Endothelial cell of umbilical vein (primary cell): Measurements from ENCODE around the gene CALD1. TPM values are rescaled to one million over a fixed set of nuclear protein-coding genes. Genes with fewer than 3 reads are reported as not detected.
A peak's percentile ranks its signal among the peaks of the same experiment; 100 is the strongest.

Source experiments
- BruUV-seq: library from RNA; stranded (reverse); fragments of 400-500 nt; replicated peaks from 2 replicates; lab custom pipeline; 2021; lab: Mats Ljungman, UMichigan
- CTCF ChIA-PET: fragments of 300-600, 350-600 bp; sonication (Branson Sonifier 250); formaldehyde crosslinking; loops from one replicate; lab custom pipeline; 2021; ENCODE audit warnings: antibody characterized with exemption, inconsistent platforms; lab: Charles Lee
- POLR2A ChIA-PET: fragments of 300-600, 350-600 bp; sonication (Branson Sonifier 250); formaldehyde crosslinking; loops from one replicate; lab custom pipeline; 2021; ENCODE audit warnings: antibody characterized with exemption, inconsistent platforms; lab: Charles Lee
- DNase-seq: peaks from one replicate; pipeline ENCODE4 v3.0.0-alpha.2; 2011; ENCODE audit warnings: low read depth, low spot score
- FAIRE-seq: peaks from 2 replicates; lab custom pipeline; 2011; peaks lifted over from hg19 to GRCh38; lab: Jason Lieb, UNC
- H2AFZ ChIP-seq: 2 replicates; pipeline ENCODE4 v1.6.0; 2012; ENCODE audit warnings: low read depth, low read length, control low read depth, inconsistent platforms
- H3K27ac ChIP-seq: 2 replicates; pipeline ENCODE4 v1.5.1; 2011; ENCODE audit warnings: low read depth, mild to moderate bottlenecking, control low read depth, low read length, moderate library complexity; ENCODE audit not compliant: insufficient read depth
- H3K27me3 ChIP-seq, 2 experiments: 2 replicates each; pipeline versions ENCODE4 v1.6.0 to v1.6.1; 2011; ENCODE audit warnings: low read length in 2 of 2, mixed read lengths in 1 of 2; ENCODE audit not compliant: control insufficient read depth in 2 of 2, insufficient read depth in 2 of 2
- H3K36me3 ChIP-seq, 2 experiments: 2 replicates in 1 of 2; 3 replicates in 1 of 2; pipeline ENCODE4 v1.5.1; 2011; ENCODE audit warnings: low read length in 2 of 2, mild to moderate bottlenecking in 1 of 2, moderate library complexity in 1 of 2; ENCODE audit not compliant: control insufficient read depth in 2 of 2, insufficient read depth in 2 of 2; ENCODE audit errors: extremely low read depth in 1 of 2
- H3K4me1 ChIP-seq: 3 replicates; pipeline ENCODE4 v1.5.1; 2011; ENCODE audit warnings: mild to moderate bottlenecking, low read length; ENCODE audit not compliant: control insufficient read depth, insufficient read depth; ENCODE audit errors: extremely low read depth
- H3K4me2 ChIP-seq: 2 replicates; pipeline ENCODE4 v1.6.1; 2011; ENCODE audit warnings: low read length, control low read depth, mixed read lengths; ENCODE audit not compliant: insufficient read depth
- H3K4me3 ChIP-seq, 3 experiments: fragments of 200-600 bp in 1 of 3; sonication (generic), shearing (Covaris generic) in 1 of 3; replicated peaks in 1 of 3; 2 replicates each; pipeline ENCODE4 v1.5.1; 2011 to 2016; ENCODE audit warnings: control low read depth in 3 of 3, low read length in 3 of 3, mild to moderate bottlenecking in 2 of 3, inconsistent platforms in 1 of 3, low read depth in 1 of 3, moderate library complexity in 1 of 3; ENCODE audit not compliant: insufficient read depth in 1 of 3
- H3K79me2 ChIP-seq: 2 replicates; pipeline ENCODE4 v1.6.0; 2012; ENCODE audit warnings: low read length, inconsistent platforms; ENCODE audit not compliant: control insufficient read depth, insufficient read depth
- H3K9ac ChIP-seq: replicated peaks from 2 replicates; pipeline ENCODE3; 2011; ENCODE audit warnings: low read length, control low read depth; ENCODE audit not compliant: insufficient read depth; ENCODE audit errors: extremely low read depth
- H3K9me1 ChIP-seq: replicated peaks from 3 replicates; pipeline ENCODE4 v1.6.0; 2011; ENCODE audit warnings: mild to moderate bottlenecking, low read length; ENCODE audit not compliant: control insufficient read depth, insufficient read depth; ENCODE audit errors: extremely low read depth
- H3K9me3 ChIP-seq: replicated peaks from 2 replicates; pipeline ENCODE4 v1.5.1; 2012; ENCODE audit warnings: low read length, inconsistent platforms; ENCODE audit not compliant: control insufficient read depth, insufficient read depth
- H4K20me1 ChIP-seq: replicated peaks from 2 replicates; pipeline ENCODE3; 2011; ENCODE audit warnings: mild to moderate bottlenecking, low read length; ENCODE audit not compliant: control insufficient read depth, insufficient read depth; ENCODE audit errors: extremely low read depth
- CTCF ChIP-seq, 2 donors: IDR thresholded peaks; 1 replicate in 1 of 2; 2 replicates in 1 of 2; pipeline ENCODE4 v1.5.1; 2011; ENCODE audit warnings: low read length in 2 of 2, mild to moderate bottlenecking in 2 of 2, moderate library complexity in 2 of 2, control low read depth in 1 of 2, inconsistent platforms in 1 of 2, low read depth in 1 of 2; ENCODE audit not compliant: insufficient read depth in 1 of 2; ENCODE audit errors: extremely low read depth in 1 of 2
- EZH2 ChIP-seq: IDR thresholded peaks from 2 replicates; pipeline ENCODE4 v1.6.1; 2012; ENCODE audit warnings: borderline replicate concordance, low read depth, mild to moderate bottlenecking, moderate library complexity, low read length, inconsistent platforms; ENCODE audit not compliant: severe bottlenecking
- FOS ChIP-seq: IDR thresholded peaks from 2 replicates; pipeline ENCODE4 v1.6.1; 2011; ENCODE audit warnings: mild to moderate bottlenecking, low read length, moderate library complexity, borderline replicate concordance; ENCODE audit not compliant: insufficient read depth
- GATA2 ChIP-seq: IDR thresholded peaks from 2 replicates; pipeline ENCODE4 v1.7.0; 2011; ENCODE audit warnings: low read depth, mild to moderate bottlenecking, moderate library complexity, mixed read lengths, low read length; ENCODE audit not compliant: insufficient read length, insufficient read depth
- JUN ChIP-seq: IDR thresholded peaks from 2 replicates; pipeline ENCODE4 v1.6.1; 2011; ENCODE audit warnings: borderline replicate concordance, low read depth; ENCODE audit not compliant: insufficient read length, insufficient read depth
- MYC ChIP-seq: IDR thresholded peaks from one replicate; pipeline ENCODE4 v1.6.1; 2011; ENCODE audit warnings: mild to moderate bottlenecking, low read depth, low read length
- POLR2A ChIP-seq: IDR thresholded peaks from 2 replicates; pipeline ENCODE4 v1.6.1; 2012; ENCODE audit warnings: low read depth, mild to moderate bottlenecking, control low read depth, low read length
- POLR2AphosphoS5 ChIP-seq: IDR thresholded peaks from 2 replicates; pipeline ENCODE4 v1.6.1; 2012; ENCODE audit warnings: low read depth, mild to moderate bottlenecking, control low read depth, low read length, moderate library complexity; ENCODE audit not compliant: insufficient read depth
- dilution Hi-C: fragments of 300-500 bp; cut with MboI; formaldehyde crosslinking; loops from one replicate; pipeline ENCODE4 v1.15.0; 2019; ENCODE audit warnings: low sequenced_read_pairs; ENCODE audit not compliant: extremely low pct_ligation_motif_present
- intact Hi-C: fragments of 100-400 bp; cut with micrococcal nuclease; formaldehyde crosslinking; loops from one replicate; pipeline ENCODE4 v1.10.0; 2022
- polyA plus RNA-seq, 4 experiments: library from polyadenylated mRNA; depleted of rRNA in 3 of 4; stranded (reverse) in 3 of 4; unstranded in 1 of 4; fragments of >200 nt; gene quantifications; 2 replicates each; pipeline versions ENCODE4 v1.2.1 to v1.2.3, GENCODE V29; 2011 to 2012; ENCODE audit warnings: missing spikeins in 1 of 4
- total RNA-seq: library from RNA; stranded (reverse); gene quantifications from 2 replicates; pipeline ENCODE4 v1.2.3, GENCODE V29; 2021
- TF ChIP-seq, protein P1 (sequence below): IDR thresholded peaks from 2 replicates; pipeline ENCODE4 v1.6.1; 2011; ENCODE audit not compliant: insufficient read depth, insufficient read length

Gene CALD1
- total and polyA plus RNA-seq, 2 donors (not counting 3 experiments of a cell fraction or from before 2014, with no cell fraction given) = 136 to 307 TPM

DNA sequence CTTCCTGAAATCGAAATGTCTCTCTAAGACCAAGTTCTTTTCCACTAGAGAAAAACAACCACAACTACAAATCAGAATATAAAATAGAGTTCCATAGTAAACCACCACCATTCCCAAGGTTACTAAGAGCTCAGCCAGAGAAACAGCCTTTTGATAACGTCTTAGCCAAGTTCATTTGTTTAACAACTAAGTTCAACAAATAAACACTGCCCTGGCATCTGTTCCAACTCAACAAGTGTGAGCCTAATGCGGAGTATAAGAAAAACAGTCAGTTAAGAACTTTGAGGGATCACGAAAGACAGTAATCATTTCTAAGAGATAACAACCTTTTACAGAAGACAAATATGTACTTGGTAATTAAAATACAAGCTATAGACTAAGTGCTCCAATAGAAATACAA lies 77.3 kb downstream of the CALD1 start:
- CTCF ChIA-PET = interaction anchor here (1.2 to 1.8 kb wide), 4 partner anchors 8 to 33 kb away, joined by 3 to 9 read pairs (median 5); no protein-coding TSS in a partner anchor
- TF ChIP-seq GATA2 (no peak), JUN (no peak), EZH2 (no peak), POLR2A (no peak), CTCF (IDR thresholded peaks at IDR 0.05; ENCODE audit: extremely low read depth in 1 of 2, insufficient read depth in 1 of 2, low read depth in 1 of 2, low read length in 2 of 2) (no peak)
- no peaks in the 10 kb centered on the region for H3K27me3 ChIP-seq
- no peak overlapping the region for H3K4me2 ChIP-seq
- BruUV-seq = no TSS peak
- no peaks in the 10 kb centered on the region for H4K20me1 ChIP-seq
- H3K36me3 ChIP-seq = peaks cover 2 to 3% of the 10 kb centered on the region in 2 experiments
- POLR2A ChIA-PET = no interaction called here
- no peaks in the 10 kb centered on the region for H3K9me1 ChIP-seq
- H3K4me1 ChIP-seq = peaks cover 25% of the 10 kb centered on the region
- no peak for FAIRE-seq
- intact Hi-C loops = no loop called here
- H3K9me3 ChIP-seq = no peaks in the 10 kb centered on the region
- H3K9ac ChIP-seq = no peak overlapping the region
- peak; percentile 50 for DNase-seq
- peaks cover 76% of the 10 kb centered on the region for H3K79me2 ChIP-seq
- no peak overlapping the region for H2AFZ ChIP-seq
- dilution Hi-C loops = no loop called here
- no peak overlapping the region for H3K27ac ChIP-seq
- no peak overlapping the region for H3K4me3 ChIP-seq

GRCh38 chr7:134857958-134858357 lies 78.5 kb downstream of the CALD1 start:
- CTCF ChIA-PET = interaction anchor here (0.7 to 1.2 kb wide), 2 partner anchors 10 to 47 kb away, joined by 3 read pairs; no protein-coding TSS in a partner anchor
- no peaks in the 10 kb centered on the region for H3K9me1 ChIP-seq
- H3K9ac ChIP-seq = no peak overlapping the region
- H3K79me2 ChIP-seq = peaks cover 78% of the 10 kb centered on the region
- TF ChIP-seq, protein P1, sequence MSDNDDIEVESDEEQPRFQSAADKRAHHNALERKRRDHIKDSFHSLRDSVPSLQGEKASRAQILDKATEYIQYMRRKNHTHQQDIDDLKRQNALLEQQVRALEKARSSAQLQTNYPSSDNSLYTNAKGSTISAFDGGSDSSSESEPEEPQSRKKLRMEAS = no peak
- no peak for TF ChIP-seq JUN
- no peak for TF ChIP-seq CTCF (IDR thresholded peaks at IDR 0.05; ENCODE audit: extremely low read depth in 1 of 2, insufficient read depth in 1 of 2, low read depth in 1 of 2, low read length in 2 of 2)
- no peak for TF ChIP-seq GATA2
- no peak for TF ChIP-seq FOS
- no peak for TF ChIP-seq POLR2A
- no peak for TF ChIP-seq EZH2
- TF ChIP-seq MYC = no peak
- no peak for TF ChIP-seq POLR2AphosphoS5
- no peaks in the 10 kb centered on the region for H4K20me1 ChIP-seq
- dilution Hi-C loops = no loop called here
- DNase-seq (no peak), FAIRE-seq (no peak)
- BruUV-seq = no TSS peak
- H2AFZ ChIP-seq = no peak overlapping the region
- no peaks in the 10 kb centered on the region for H3K27me3 ChIP-seq
- no peak overlapping the region for H3K4me3 ChIP-seq
- H3K4me1 ChIP-seq = peaks cover 28% of the 10 kb centered on the region
- intact Hi-C loops = no loop called here
- H3K36me3 ChIP-seq = peaks cover 3 to 4% of the 10 kb centered on the region in 2 experiments
- H3K9me3 ChIP-seq = no peaks in the 10 kb centered on the region
- POLR2A ChIA-PET = no interaction called here
- H3K27ac ChIP-seq = no peak overlapping the region
- H3K4me2 ChIP-seq = no peak overlapping the region
